ENCODE measurements around the gene POLL.

Gene POLL

GRCh38 chr10:101559596-101560297 is 28.3 kb downstream of the POLL start:
- DNase-seq, result no peak

GRCh38 chr10:101558671-101559595 is 29.1 kb downstream of the POLL start:
- DNase-seq, result no peak

GRCh38 chr10:101558204-101558603 is 29.9 kb downstream of the POLL start:
- no peak for DNase-seq

- DNase-seq, result no peak
Measured at GRCh38 chr10:101557541-101557940, 30.5 kb downstream of the POLL start.

- DNase-seq, result no peak
Measured at GRCh38 chr10:101552442-101552841, 35.6 kb downstream of the POLL start.

GRCh38 chr10:101550965-101551364 is 37.1 kb downstream of the POLL start:
- no peak for DNase-seq

GRCh38 chr10:101545898-101546297 is 42.2 kb downstream of the POLL start:
- no peak for DNase-seq

- DNase-seq, result no peak
Measured at GRCh38 chr10:101538446-101538845, 49.6 kb downstream of the POLL start.

- DNase-seq, result no peak
Measured at GRCh38 chr10:101536800-101537199, 51.3 kb downstream of the POLL start.

- DNase-seq, result no peak
Measured at GRCh38 chr10:101535949-101536348, 52.1 kb downstream of the POLL start.

- no peak for DNase-seq
Measured at GRCh38 chr10:101529725-101530553, 58.1 kb downstream of the POLL start.

GRCh38 chr10:101529207-101529606 is 58.9 kb downstream of the POLL start:
- DNase-seq, result no peak
